ENCODE results near the gene CD33.

- no peak for TF ChIP-seq CTCF (IDR thresholded peaks at IDR 0.05)
- no peak for TF ChIP-seq POLR2A (IDR thresholded peaks at IDR 0.05)
Observed at GRCh38 chr19:51219971-51220370, 4.9 kb upstream of the CD33 start.

Data from gastroesophageal sphincter (tissue), 3 donors.